Neural cell (in vitro differentiated cells): Measurements from ENCODE around the gene ILRUN. TPM values are rescaled to one million over a fixed set of nuclear protein-coding genes. Genes with fewer than 3 reads are reported as not detected.
"Not testable (repeated sequence)": the region's sequence is repeated elsewhere in the genome, so short reads cannot be mapped to it uniquely, and the experiment has no call there.

Experiments
- H2AFZ ChIP-seq: fragments of 200-600, 300-800 bp; sonication (generic), shearing (Covaris generic); 2 replicates; pipeline ENCODE4 v1.6.0; 2014; ENCODE audit warnings: low read depth, mild to moderate bottlenecking, antibody characterized with exemption, low read length, moderate library complexity
- H3F3A ChIP-seq: fragments of 200-600 bp; shearing (Covaris generic); 2 replicates; pipeline ENCODE4 v1.6.1; 2016; ENCODE audit warnings: mild to moderate bottlenecking, moderate library complexity, mixed read lengths, antibody characterized with exemption, low read length; ENCODE audit not compliant: insufficient read depth, poor library complexity, severe bottlenecking
- H3K27ac ChIP-seq: fragments of 200-600, 300-800 bp; sonication (generic), shearing (Covaris generic); 2 replicates; pipeline ENCODE4 v1.5.1; 2014; ENCODE audit warnings: mild to moderate bottlenecking, low read length, moderate library complexity
- H3K27me3 ChIP-seq: fragments of 300-800, 200-600 bp; sonication (generic), shearing (Covaris generic); 2 replicates; pipeline ENCODE4 v1.6.0; 2014; ENCODE audit warnings: mild to moderate bottlenecking, low read depth, low read length, moderate library complexity; ENCODE audit not compliant: insufficient read depth
- H3K36me3 ChIP-seq: fragments of 300-800, 200-600 bp; sonication (generic), shearing (Covaris generic); 2 replicates; pipeline ENCODE4 v1.5.1; 2014; ENCODE audit warnings: mild to moderate bottlenecking, antibody characterized with exemption, low read length, moderate library complexity; ENCODE audit not compliant: insufficient read depth
- H3K4me2 ChIP-seq: fragments of 300-800, 200-600 bp; sonication (generic), shearing (Covaris generic); 2 replicates; pipeline ENCODE4 v1.6.0; 2014; ENCODE audit warnings: mild to moderate bottlenecking, low read length
- H3K4me3 ChIP-seq: fragments of 300-800, 200-600 bp; sonication (generic), shearing (Covaris generic); 2 replicates; pipeline ENCODE4 v1.5.1; 2014; ENCODE audit warnings: mild to moderate bottlenecking, low read length, moderate library complexity
- H3K79me2 ChIP-seq: fragments of 200-600 bp; shearing (Covaris generic); replicated peaks from 2 replicates; pipeline ENCODE4 v1.6.0; 2014; ENCODE audit warnings: mild to moderate bottlenecking, low read length, moderate library complexity; ENCODE audit not compliant: insufficient read depth
- H3K9ac ChIP-seq: fragments of 300-800, 200-600 bp; sonication (generic), shearing (Covaris generic); 2 replicates; pipeline ENCODE4 v1.6.1; 2016; ENCODE audit warnings: mild to moderate bottlenecking, low read length, mixed read lengths
- H3K9me2 ChIP-seq: fragments of 200-600 bp; shearing (Covaris generic); 2 replicates; pipeline ENCODE4 v1.6.1; 2016; ENCODE audit warnings: mild to moderate bottlenecking, low read length, mixed read lengths; ENCODE audit not compliant: insufficient read depth
- H3K9me3 ChIP-seq: fragments of 200-600, 300-800 bp; sonication (generic), shearing (Covaris generic); 2 replicates; pipeline ENCODE4 v1.6.1; 2016; ENCODE audit warnings: mild to moderate bottlenecking, mixed run types, low read length, moderate library complexity, mixed read lengths
- H4K20me1 ChIP-seq: fragments of 200-600 bp; shearing (Covaris generic); 2 replicates; pipeline ENCODE4 v1.6.1; 2016; ENCODE audit warnings: mild to moderate bottlenecking, mixed run types; ENCODE audit not compliant: insufficient read depth
- EP300 ChIP-seq: fragments of 450-650 bp; conservative IDR thresholded peaks from 2 replicates; pipeline ENCODE4 v1.6.1; 2014; ENCODE audit warnings: antibody characterized with exemption, mild to moderate bottlenecking, moderate library complexity; ENCODE audit not compliant: poor library complexity, severe bottlenecking
- EZH2 ChIP-seq: fragments of 200-600, 300-800 bp; shearing (Covaris generic), sonication (generic); IDR thresholded peaks from 2 replicates; pipeline ENCODE4 v1.6.1; 2014; ENCODE audit warnings: antibody characterized with exemption, low read length, borderline replicate concordance, mild to moderate bottlenecking; ENCODE audit not compliant: insufficient read depth, poor library complexity, severe bottlenecking
- MXI1 ChIP-seq: fragments of 450-650 bp; conservative IDR thresholded peaks from 2 replicates; pipeline ENCODE4 v1.6.1; 2014; ENCODE audit warnings: antibody characterized with exemption, mild to moderate bottlenecking; ENCODE audit not compliant: poor library complexity, severe bottlenecking
- POLR2AphosphoS5 ChIP-seq: IDR thresholded peaks from 2 replicates; pipeline ENCODE4 v1.6.1; 2012
- RAD21 ChIP-seq: fragments of 450-650 bp; conservative IDR thresholded peaks from 2 replicates; pipeline ENCODE4 v1.6.1; 2014; ENCODE audit warnings: antibody characterized with exemption, mild to moderate bottlenecking, moderate library complexity
- SMC3 ChIP-seq: fragments of 450-650 bp; conservative IDR thresholded peaks from 2 replicates; pipeline ENCODE4 v1.6.1; 2014; ENCODE audit warnings: antibody characterized with exemption, mild to moderate bottlenecking, moderate library complexity; ENCODE audit not compliant: poor library complexity
- TAF1 ChIP-seq: IDR thresholded peaks from 2 replicates; pipeline ENCODE4 v1.6.1; 2012; ENCODE audit warnings: low read depth
- polyA plus RNA-seq: library from polyadenylated mRNA; depleted of rRNA; stranded (reverse); fragments of >200 nt; gene quantifications from 2 replicates; pipeline ENCODE4 v1.2.3, GENCODE V29; 2014
- TF ChIP-seq, protein P1 (sequence below): IDR thresholded peaks from 2 replicates; pipeline ENCODE4 v1.6.1; 2012; ENCODE audit warnings: borderline replicate concordance
- TF ChIP-seq, protein P2 (sequence below): fragments of 450-650 bp; IDR thresholded peaks from 2 replicates; pipeline ENCODE4 v1.5.1; 2014; ENCODE audit warnings: antibody characterized with exemption, mild to moderate bottlenecking, moderate library complexity; ENCODE audit not compliant: poor library complexity, severe bottlenecking

ILRUN gene
- polyA plus RNA-seq, 1 donor from 2014 or later: 16.0 TPM

DNA sequence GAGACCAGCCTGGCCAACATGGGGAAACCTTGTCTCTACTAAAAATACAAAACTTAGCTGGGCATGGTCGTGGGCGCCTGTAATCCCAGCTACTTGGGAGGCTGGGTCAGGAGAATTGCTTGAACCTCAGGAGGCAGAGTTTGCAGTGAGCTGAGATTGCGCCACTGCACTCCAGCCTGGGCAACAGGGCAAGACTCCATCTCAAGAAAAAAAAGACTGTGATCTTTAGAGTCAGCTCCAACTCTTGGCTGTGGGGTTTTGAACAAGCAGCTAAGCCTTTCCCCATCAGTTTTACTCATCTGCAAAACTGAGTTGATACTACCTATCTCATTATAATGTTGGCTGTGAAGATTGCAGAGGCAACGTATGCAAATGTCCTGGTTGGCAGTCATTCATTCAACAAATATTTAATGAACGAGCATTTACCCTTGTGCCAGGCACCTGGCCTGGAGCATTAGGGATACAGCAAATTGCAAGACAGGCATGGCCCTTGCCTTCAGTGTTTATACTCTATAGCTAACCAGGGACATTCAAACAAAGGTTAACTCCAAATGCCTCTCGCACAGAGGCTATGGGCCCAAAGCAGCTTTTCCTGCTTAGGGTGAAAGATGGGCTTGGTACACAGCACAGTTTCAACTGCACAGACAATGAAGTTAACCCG lies 37.8 kb downstream of the ILRUN start:
- H3K27me3 ChIP-seq: no peaks in the 10 kb centered on the region
- peaks cover 17% of the 10 kb centered on the region for H3K79me2 ChIP-seq
- no peak overlapping the region for H3K4me2 ChIP-seq
- no peaks in the 10 kb centered on the region for H3K36me3 ChIP-seq
- H3K9me2 ChIP-seq: no peaks in the 10 kb centered on the region
- no peak overlapping the region for H3K9ac ChIP-seq
- no peaks in the 10 kb centered on the region for H3F3A ChIP-seq
- no peak overlapping the region for H3K27ac ChIP-seq
- no peak overlapping the region for H3K4me3 ChIP-seq
- no peaks in the 10 kb centered on the region for H4K20me1 ChIP-seq
- no peak overlapping the region for H2AFZ ChIP-seq
- no peak for TF ChIP-seq EP300
- H3K9me3 ChIP-seq: no peaks in the 10 kb centered on the region

DNA sequence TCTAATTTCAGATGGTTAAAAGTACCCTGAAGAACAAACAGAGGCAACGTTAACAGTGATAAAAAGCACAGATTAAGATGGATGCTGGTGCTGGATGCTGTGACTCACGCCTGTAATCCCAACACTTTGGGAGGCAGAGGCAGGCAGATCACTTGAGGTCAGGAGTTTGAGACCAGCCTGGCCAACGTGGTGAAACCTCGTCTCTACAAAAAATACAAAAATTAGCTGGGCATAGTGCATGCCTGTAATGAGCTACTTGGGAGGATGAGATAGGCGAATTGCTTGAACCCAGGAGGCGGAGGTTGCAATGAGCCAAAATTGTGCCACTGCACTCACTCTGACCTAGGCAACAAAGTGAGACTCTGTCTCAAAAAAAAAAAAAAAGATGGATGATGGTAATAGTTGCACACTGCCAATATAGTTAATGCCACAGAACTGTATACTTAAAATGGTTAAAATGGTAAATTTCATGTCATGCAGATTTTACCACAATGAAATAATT lies 38.5 kb downstream of the ILRUN start:
- not testable (repeated sequence) for H3K36me3 ChIP-seq, H3K9me2 ChIP-seq, H3K4me3 ChIP-seq, H3K9ac ChIP-seq, H3F3A ChIP-seq, H3K27me3 ChIP-seq, H3K27ac ChIP-seq, H2AFZ ChIP-seq, H4K20me1 ChIP-seq, H3K9me3 ChIP-seq, H3K4me2 ChIP-seq
- peaks cover 17% of the 10 kb centered on the region for H3K79me2 ChIP-seq

DNA sequence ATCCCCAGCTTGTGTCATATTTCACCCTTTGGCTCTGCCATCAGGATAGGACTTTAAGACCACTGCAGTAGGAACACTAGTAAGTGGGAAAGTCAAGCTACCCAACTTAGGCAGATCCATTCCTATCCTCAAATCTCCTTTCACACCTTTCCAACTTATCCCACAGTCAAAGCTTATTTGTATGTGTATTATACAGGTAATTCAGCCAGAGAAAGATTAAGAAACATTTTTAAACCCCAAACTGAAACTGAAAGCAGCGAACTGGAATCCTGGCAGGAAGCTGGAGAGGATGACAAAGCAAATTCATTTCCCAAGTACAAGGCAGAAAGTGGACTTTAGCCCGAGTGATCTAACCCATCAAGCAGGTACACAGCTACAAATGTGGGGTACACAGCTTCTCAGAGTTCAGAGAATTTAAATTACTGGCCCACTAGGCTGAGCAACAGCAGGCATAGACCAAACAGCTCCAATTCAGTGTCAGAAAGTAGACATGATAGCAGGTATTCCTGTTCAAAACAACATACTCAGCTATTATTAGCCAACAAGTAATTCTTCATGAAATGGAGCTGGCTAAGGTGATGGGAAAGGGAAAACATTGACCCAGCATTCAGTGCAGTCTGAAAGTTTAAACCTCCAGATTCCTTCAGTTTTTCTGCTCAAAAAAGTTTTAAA lies 39.1 kb downstream of the ILRUN start:
- no peaks in the 10 kb centered on the region for H3K9me2 ChIP-seq
- H3K9ac ChIP-seq: no peak overlapping the region
- peaks cover 16% of the 10 kb centered on the region for H3K79me2 ChIP-seq
- H2AFZ ChIP-seq: no peak overlapping the region
- H3K4me2 ChIP-seq: no peak overlapping the region
- no peaks in the 10 kb centered on the region for H3K36me3 ChIP-seq
- H3K9me3 ChIP-seq: no peaks in the 10 kb centered on the region
- no peaks in the 10 kb centered on the region for H3F3A ChIP-seq
- H3K27me3 ChIP-seq: no peaks in the 10 kb centered on the region
- no peaks in the 10 kb centered on the region for H4K20me1 ChIP-seq
- H3K27ac ChIP-seq: no peak overlapping the region
- no peak for TF ChIP-seq EZH2
- no peak for TF ChIP-seq POLR2AphosphoS5
- TF ChIP-seq TAF1: no peak
- no peak for TF ChIP-seq SMC3
- TF ChIP-seq, protein P1, sequence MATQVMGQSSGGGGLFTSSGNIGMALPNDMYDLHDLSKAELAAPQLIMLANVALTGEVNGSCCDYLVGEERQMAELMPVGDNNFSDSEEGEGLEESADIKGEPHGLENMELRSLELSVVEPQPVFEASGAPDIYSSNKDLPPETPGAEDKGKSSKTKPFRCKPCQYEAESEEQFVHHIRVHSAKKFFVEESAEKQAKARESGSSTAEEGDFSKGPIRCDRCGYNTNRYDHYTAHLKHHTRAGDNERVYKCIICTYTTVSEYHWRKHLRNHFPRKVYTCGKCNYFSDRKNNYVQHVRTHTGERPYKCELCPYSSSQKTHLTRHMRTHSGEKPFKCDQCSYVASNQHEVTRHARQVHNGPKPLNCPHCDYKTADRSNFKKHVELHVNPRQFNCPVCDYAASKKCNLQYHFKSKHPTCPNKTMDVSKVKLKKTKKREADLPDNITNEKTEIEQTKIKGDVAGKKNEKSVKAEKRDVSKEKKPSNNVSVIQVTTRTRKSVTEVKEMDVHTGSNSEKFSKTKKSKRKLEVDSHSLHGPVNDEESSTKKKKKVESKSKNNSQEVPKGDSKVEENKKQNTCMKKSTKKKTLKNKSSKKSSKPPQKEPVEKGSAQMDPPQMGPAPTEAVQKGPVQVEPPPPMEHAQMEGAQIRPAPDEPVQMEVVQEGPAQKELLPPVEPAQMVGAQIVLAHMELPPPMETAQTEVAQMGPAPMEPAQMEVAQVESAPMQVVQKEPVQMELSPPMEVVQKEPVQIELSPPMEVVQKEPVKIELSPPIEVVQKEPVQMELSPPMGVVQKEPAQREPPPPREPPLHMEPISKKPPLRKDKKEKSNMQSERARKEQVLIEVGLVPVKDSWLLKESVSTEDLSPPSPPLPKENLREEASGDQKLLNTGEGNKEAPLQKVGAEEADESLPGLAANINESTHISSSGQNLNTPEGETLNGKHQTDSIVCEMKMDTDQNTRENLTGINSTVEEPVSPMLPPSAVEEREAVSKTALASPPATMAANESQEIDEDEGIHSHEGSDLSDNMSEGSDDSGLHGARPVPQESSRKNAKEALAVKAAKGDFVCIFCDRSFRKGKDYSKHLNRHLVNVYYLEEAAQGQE: no peak
- no peak for TF ChIP-seq EP300
- TF ChIP-seq RAD21: no peak
- no peak for TF ChIP-seq MXI1
- TF ChIP-seq, protein P2, sequence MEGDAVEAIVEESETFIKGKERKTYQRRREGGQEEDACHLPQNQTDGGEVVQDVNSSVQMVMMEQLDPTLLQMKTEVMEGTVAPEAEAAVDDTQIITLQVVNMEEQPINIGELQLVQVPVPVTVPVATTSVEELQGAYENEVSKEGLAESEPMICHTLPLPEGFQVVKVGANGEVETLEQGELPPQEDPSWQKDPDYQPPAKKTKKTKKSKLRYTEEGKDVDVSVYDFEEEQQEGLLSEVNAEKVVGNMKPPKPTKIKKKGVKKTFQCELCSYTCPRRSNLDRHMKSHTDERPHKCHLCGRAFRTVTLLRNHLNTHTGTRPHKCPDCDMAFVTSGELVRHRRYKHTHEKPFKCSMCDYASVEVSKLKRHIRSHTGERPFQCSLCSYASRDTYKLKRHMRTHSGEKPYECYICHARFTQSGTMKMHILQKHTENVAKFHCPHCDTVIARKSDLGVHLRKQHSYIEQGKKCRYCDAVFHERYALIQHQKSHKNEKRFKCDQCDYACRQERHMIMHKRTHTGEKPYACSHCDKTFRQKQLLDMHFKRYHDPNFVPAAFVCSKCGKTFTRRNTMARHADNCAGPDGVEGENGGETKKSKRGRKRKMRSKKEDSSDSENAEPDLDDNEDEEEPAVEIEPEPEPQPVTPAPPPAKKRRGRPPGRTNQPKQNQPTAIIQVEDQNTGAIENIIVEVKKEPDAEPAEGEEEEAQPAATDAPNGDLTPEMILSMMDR: no peak
- no peak overlapping the region for H3K4me3 ChIP-seq
